Fibroblast of skin of right quadriceps (primary cell): ENCODE results near the gene TMEM97.

Experiments
- DNase-seq: peaks from one replicate; pipeline ENCODE4 v3.0.0-alpha.2; 2013

Gene TMEM97

GRCh38 chr17:28317099-28317965, 1.7 kb upstream of the TMEM97 start:
- no peak for DNase-seq

GRCh38 chr17:28317966-28318758, 838 bp upstream of the TMEM97 start:
- DNase-seq, result no peak

- no peak for DNase-seq
Measured at GRCh38 chr17:28319598-28319935, 567 bp downstream of the TMEM97 start.

DNA sequence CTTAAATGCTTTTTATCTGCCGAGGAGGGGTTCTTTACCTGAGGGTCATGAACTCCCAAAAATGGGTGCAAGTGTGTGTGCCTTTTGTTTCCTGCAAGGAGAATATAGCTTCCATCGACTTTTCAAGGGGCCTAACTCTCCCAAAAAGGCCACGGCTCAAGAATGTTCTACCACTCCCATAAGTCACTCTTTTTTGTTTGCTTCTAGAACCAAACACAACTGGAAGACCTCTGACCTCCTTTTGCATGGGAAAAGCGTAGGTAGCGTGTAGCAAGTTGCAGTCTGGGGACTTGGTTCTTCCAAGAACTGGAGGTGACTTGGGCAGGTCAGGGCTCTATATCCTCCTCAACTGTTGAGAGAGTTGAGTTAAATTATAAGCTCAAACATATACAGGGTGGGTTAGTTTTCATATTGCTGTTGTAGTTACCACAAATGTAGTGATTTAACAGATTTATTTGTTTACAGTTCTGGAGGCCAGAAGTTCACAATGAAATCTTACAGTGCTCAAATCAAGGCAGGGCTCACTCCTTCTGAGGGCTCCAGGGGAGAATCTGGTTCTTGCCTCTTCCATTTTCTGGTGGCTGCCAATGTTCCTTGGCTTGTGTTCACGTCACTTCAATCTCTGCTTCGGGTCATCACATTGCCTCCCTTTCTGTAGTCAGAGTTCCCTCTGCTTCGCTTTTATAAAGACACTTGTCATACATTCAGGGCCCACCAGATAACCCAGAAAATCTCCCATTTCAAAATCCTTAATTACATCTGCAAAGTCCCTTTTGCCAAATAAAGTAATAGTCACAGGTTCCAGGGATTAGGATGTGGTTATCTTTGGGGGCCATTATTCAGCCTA, 1.4 kb downstream of the TMEM97 start:
- no peak for DNase-seq

GRCh38 chr17:28324267-28324745, 5.3 kb downstream of the TMEM97 start:
- no peak for DNase-seq

DNA sequence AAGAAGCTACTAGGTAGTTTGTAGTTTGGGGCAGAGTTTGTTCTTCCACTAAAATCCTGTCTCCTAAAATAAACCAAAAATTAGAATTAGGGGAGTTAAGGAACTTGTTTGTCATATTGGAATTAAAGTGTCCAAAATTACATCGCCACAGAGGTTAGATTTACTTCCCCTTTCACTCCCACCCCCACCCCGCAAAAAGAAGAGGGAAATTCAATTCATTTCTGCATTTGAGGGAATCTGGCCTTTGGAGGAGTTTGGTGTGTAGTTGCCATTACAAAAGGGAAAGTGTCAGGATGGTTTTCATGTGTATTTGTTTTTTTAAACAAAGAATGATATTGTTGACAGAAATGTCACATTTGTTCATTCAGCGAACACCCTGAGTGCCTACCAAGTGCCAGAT, 5.8 kb downstream of the TMEM97 start:
- DNase-seq, result no peak

DNA sequence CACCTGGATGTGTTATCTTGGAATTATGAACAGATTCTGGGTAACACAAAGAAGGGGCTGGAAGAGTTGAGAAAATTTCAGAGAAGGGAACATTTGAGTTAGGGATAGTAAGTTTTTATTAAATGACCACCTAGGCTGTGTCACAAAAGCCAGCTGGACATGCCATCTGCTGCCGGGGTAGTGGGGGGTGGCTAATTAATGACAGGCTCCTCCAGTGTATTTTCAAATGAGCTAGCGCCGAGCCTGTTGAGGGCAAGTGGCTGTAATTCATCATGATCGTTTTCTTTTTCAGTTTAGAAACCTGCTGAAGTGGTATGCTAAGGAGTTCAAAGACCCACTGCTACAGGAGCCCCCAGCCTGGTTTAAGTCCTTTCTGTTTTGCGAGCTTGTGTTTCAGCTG, 6.2 kb downstream of the TMEM97 start:
- no peak for DNase-seq

- no peak for DNase-seq
Measured at GRCh38 chr17:28326114-28326513, 7.1 kb downstream of the TMEM97 start.

DNA sequence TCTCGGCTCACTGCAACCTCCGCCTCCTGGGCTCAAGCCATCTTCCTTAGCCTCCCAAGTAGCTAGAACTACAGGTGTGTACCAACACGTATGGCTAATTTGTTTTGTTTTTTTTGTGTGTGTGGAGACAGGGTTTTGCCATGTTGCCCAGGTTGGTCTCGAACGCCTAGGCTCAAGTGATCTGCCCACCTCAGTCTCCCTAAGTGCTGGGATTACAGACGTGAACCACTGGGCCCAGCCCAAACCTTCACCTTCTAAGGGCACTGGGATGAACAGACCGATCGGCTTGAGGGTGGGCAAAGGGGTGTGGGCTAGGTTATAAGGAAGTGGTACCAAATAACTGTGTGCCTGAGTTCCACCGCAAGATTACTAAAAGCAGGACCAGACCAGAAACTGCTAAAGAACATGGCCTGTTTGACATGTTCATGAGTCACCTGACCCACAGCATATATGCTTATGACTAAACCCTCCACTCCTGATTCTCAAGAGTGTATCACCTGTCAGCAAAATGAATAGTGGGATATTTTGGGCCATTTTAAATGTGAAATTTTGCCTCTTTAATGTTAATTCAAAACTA, 8.1 kb downstream of the TMEM97 start:
- DNase-seq, result no peak

DNA sequence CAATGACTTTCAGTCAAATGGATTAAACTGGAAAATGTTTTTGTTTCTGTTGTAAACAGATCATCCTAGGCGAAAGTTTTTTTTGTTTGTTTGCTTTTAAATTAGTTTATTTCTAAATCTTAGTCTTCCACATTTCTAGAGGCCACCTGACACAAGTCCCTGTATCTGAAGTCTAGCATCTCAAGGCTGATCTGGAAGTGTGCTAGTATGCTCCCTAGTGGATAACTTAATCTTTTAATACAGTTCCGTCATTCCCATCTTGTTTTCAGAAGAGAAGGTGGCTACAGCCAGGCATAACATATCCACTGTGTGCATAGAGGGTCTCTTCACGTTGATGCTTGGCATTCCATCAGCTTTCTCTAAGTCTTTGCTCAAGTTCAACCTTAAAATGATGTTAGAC, 8.7 kb downstream of the TMEM97 start:
- no peak for DNase-seq

DNA sequence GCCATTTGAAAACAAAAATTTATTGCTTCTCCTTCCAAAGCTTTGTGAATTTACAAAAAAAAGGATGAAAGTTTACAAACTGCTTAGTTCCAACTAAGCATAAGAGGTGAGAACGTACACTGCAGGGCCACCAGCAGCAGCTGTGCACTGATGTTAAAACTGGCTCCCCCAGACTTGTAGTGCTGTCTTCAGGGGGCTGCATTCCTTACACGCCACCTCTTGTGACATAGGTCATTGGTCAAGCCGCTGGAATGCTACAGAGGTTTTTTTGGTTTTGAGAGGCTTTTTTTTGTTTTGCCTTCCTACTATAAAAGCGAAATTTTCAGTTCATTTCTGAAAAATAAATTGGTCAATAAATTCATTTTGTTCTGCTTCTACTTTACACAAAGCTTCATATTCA, 9.3 kb downstream of the TMEM97 start:
- DNase-seq, result no peak

GRCh38 chr17:28330671-28331070, 11.7 kb downstream of the TMEM97 start:
- no peak for DNase-seq

- no peak for DNase-seq
Measured at GRCh38 chr17:28331891-28332420, 13.0 kb downstream of the TMEM97 start.

DNA sequence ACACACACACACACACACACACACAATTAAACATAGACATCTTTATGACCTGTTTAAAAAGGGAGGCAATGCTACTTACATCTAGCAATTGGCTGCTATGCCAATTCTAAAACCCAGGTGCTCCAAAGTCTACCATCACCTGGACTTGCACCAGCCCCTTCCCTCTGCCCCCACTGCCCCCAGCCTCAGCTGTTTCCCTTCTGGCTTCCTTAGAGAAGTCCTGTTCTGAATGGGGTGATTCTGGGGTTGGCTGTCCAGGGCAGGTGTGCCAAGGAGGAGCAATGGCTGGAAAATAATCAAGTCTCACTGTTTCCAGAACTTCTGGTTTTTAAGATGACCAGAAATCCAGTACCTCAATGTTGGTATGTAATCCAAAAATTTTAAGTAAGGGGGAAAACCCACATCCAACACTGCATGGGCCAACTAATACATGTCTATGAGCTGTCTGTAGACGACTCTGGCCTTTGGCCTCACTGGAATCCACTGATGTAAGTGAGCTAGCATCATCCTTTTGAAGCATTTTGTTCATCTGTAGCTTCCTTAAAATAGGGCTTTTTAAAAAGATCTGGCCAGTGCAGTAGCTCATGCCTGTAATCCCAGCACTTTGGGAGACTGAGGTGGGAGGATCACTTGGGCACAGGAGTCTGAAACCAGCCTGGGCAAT, 14.2 kb downstream of the TMEM97 start:
- no peak for DNase-seq

GRCh38 chr17:28334171-28334570, 15.2 kb downstream of the TMEM97 start:
- no peak for DNase-seq

- no peak for DNase-seq
Measured at GRCh38 chr17:28334666-28335200, 15.7 kb downstream of the TMEM97 start.

GRCh38 chr17:28335201-28335958, 16.4 kb downstream of the TMEM97 start, which contains the start of the genes IFT20 and TNFAIP1:
Gene IFT20, minus strand, starts transcription at chr17:28335472. Its CDS starts 3,487 bp downstream, at chr17:28331985.
Gene TNFAIP1, plus strand, starts transcription at chr17:28335761. Its CDS starts 3,761 bp downstream, at chr17:28339522.
- peak; percentile 100 for DNase-seq

- DNase-seq, result peak; percentile 89
Measured at GRCh38 chr17:28335959-28336871, 17.2 kb downstream of the TMEM97 start.

DNA sequence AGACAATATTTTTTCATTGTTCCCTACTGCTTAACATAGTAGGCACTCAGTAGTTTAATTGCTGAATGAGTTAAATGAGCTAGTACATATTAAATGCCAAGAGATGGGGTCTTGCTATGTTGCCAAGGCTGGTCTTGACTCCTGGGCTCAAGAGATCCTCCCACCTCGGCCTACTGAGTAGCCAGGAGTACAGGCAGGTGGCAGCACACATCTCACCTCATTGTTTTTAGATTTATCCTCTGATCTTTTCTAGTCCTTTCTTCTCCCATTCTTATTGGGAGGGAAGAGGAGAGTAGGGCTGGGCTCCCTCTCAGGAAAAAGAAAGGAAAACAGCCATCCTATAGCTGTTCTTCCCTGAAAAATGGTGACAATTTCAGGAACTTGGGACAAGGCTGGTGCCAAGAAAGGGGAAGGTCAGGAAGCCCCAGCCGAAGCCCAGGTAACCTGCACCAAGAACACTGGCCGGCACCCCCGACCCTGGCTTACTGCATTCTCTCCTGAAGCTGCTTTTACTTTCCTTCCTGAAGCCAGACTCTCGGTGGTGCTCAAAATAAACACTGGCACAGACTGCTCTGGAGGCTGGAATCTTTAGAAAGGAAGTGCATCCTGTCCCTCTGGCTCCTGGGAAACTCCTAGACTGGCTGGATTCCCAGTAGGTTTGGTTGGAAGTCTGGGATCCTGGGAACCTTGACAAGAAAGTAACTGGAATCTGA, 19.2 kb downstream of the TMEM97 start:
- DNase-seq, result peak; percentile 65
